Stimulated activated CD8-positive, alpha-beta memory T cell treated with anti-CD3 and anti-CD28 coated beads, Interleukin-4, amount 100 ng/mL, for 4 hours (primary cell): ENCODE measurements around the gene FGF8.

Experiments used
- DNase-seq, 2 donors: peaks; one replicate each; pipeline ENCODE4 v3.0.0-alpha.2; 2020; ENCODE audit warnings: low read depth in 2 of 2, low spot score in 1 of 2

Gene FGF8

DNA sequence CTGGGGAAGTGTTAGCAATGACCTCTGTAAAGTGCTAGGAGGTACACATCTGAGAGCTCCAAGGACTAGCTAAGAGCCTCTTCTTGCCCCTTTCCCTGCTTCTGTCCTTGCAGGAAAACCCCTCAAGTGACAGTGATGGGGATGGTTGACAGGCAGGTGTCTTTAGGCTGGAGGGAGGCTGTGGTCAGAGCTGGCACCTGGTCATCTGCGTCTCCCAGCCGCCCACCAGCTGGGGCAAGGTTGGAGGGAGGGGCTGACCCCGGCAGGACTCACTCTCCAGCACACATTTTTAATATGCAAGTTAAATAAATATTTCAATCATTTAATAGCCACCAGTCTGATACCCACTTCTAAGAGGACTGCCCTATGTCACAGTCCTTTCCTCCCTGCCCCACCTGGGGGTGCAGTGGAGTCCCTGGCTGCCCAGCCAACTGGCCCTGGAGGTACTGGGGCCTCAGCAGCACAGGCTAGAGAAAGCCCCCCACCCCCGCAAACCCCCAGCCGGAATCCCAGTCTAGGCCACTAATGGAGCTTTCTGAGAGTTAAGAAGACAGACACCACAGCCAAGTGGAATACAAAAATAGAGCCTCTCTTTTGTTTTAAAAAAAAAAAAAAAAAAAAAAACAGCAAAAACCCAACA, 6.3 kb downstream of the FGF8 start:
- DNase-seq, result no peak

DNA sequence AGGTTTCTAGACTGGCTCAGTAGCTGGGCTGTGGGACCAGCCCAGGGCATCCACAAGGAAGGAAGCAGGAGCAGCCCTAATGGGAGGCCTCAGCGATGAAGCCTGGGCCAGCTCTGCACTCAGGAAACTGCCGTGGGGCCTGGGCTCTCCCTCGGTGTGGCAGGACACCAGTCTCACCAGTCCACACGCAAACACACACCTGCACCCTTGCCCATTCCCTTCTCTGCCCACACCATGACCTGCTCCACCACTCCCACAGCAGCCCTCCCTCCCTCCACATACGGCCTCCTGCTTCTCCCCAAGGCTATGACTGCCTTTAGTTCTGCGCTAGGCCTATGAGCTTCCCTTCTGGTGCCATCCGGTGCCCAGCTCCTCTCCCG, 7.1 kb downstream of the FGF8 start:
- DNase-seq, result no peak

DNA sequence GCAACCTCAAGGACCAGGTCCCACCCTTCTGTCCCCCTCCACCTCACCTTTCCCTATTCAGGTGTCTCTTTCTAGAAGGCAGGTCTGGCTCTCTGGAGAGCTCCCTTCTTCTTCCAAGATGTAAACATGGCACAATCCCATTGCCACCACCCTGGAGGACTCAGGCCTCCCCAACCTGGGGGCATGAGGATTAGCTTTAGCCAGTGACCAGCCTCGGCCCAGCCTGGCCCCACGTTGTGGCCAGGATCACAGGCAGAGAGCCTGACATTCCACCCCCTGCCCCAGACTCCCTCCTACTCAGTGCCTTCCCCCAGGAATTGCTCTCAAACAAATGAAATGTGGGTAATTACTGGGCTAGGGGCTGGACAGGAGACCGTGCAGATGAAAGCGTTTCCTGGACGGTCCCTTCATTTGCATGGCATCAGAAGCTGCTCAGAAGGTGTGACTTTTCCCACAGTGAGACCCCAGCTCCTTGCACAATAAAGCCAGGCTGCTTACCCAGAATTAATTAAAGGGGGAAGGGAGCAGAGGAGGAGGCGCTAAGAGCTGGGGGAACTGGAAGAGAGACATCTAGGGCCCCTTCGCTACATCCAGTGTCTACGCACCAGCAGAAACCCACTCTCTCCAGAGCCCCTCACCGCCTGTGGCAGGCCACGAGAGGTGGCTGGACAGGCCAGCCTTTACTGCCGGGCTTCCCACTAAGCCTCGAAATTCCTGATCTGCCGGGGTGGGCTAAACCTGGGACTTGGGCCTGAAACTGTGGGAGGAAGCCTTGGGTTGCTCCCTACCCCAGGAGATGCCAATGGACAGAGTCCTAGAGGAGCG, 7.7 kb downstream of the FGF8 start:
- no peak for DNase-seq

DNA sequence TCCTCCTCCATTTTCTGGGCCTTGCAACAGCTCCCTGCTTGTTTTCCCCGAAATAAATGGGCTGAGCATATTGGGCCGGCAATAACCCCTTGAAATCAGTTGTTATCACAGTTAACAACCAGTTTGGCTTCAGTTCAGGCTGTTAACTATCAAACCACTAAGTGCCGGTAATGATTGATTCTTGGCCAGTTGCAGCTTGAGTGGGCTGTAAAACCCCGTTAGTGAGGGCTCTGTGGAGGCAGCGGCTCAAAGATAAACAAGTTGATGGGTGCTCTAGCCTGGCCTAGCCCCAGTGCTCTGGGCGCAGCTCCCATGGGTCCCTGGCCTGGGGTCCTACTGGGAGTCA, 8.3 kb downstream of the FGF8 start:
- DNase-seq, result no peak

DNA sequence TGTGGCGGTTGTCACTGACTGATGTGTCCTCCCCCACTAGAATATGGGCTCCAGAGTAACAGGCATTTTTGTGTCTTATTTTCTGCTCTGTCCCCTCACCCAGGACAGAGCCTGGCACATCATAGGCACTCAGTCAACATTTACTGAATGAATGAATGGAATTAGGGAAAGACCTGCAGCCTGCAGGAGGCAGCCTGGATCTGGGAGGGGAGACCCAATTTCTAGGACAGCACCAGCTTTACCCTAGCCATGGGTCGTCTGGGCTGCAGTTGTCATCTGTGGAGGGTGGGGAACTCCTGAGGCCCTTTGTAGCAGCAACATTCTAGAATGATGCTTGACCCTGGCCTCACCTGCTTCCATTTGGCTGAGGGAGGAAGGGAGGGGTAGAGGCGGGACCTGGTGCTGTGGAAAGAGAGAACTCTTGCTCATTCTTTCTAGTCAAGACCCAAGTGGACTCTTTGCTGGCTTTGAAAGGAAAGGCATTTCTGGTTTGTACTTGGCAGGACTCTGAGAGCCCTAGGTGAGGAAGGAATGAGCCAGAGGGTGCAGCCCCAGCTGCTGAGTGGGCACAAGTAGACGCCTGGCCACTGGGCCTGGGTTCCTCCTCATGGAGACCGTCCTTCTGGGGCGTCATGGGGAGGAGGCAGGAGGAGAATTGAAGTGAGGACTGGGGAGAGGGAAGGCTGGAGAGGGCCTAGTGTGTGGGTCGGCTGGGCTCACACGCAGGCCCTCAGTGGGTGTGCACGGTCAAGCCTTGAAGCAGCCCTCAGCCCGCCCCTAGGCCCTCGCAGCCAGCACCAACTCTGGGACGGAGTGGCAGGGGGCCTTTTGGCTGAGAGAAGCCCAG, 8.9 kb downstream of the FGF8 start:
- DNase-seq, result no peak

DNA sequence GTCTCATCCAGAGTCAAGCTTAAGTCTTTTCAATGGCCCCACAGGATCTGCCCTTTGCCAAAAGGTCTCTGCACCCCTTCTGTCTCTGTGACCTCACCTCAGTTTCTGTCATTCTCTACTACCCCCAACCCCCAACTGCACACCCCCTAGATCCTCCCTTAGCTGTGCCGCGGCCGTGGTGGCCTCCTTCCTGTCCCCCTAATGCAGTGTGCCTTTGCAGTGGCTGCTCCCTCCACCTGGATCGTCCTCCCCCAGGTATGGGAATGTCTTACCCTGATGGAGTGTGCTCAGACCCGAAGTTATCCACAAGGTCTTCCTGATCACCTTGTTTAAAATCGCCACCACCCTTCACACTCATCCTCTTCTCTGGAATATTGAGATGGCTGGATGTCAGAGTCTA, 9.6 kb downstream of the FGF8 start:
- no peak for DNase-seq

DNA sequence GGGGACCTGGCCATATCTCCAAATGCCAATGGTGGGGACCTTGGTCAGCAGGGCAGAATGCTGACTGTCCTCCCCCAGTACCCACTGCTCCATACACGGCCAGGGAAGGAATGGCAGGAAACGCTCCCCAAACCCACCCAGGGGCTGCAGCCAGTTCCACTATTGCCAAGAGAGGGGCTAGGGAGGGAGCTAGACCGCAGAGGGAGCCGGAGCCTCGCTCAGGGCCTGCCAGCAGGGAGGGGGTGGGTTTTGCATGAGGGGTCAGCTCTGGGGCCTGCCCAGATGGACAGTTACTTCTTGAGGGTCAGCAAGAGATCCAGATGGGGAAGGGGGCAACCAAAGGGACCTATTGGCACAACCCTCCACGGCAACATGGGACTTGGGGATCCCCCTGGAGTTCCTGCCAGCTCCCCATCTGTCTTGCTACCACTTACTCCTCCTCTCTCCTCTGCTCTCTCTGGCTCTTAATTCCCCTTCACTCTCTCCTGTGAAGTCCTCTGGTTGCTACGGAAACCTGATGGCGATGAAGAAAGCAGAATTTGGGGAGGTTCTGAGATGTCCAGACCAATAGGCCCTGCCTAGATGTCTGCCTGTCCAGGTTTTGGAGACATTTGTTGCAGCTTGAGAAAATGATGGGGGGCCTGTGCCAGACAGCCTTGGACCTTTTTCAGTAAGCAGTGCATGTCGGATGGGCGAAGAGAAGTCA, 12.6 kb downstream of the FGF8 start:
- DNase-seq, result no peak

DNA sequence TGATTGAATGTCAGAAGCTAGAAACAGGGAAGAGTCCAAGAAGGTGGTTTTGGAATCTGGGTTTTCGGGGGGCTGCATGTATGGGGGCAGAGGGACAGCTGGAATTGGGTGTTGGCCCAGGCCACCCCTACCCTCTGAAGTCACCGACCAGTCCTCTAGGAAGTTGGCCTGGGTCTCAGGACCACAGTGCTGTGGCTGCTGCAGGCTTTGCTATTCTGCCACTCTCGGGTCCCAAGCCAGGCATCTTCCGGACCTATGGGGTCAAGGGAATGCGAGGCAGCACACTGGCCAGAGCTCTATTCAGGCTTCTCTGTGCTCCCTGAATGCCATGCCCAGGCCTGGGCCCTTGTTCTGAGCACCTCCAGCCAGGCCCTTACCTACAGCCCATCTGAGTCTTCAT, 13.2 kb downstream of the FGF8 start:
- no peak for DNase-seq

DNA sequence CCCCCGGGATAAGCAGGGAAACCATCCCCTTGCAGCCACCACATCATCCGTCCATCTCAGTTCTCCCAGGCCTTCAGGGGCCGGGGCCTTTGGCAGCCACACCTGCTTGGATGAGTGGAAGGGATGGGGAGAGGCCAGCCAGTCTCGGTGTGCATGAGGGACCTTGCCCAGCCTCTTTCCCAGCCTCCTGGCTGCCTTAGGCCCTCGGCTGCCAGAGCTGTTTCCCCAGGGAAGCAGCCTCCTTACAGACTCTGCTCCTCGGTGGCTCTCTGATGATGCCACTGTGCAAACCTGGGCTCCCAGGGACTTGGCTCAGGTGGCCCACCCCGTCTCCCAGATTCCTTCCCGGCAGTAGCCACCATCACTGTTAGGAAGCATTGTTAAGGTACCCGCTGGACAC, 14.7 kb downstream of the FGF8 start:
- no peak for DNase-seq

DNA sequence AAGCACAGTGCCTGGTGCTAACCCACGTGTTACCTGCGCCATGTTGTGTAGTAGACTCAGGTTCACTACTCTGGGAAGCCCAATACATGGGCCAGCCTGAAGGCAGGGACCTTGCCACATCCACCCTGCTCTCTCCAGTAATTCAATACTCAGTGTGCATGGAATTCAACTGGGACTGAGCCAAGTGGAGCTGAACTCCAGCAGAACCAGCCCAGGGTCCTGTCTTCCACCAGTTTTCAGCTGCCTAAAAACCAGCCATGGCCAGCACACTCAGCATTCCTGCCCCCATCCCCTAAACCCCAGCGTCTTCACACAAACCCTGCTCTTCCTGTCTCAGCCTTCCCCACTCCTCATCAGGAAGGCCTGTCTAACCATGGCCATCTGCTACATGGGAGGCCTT, 15.4 kb downstream of the FGF8 start:
- no peak for DNase-seq

DNA sequence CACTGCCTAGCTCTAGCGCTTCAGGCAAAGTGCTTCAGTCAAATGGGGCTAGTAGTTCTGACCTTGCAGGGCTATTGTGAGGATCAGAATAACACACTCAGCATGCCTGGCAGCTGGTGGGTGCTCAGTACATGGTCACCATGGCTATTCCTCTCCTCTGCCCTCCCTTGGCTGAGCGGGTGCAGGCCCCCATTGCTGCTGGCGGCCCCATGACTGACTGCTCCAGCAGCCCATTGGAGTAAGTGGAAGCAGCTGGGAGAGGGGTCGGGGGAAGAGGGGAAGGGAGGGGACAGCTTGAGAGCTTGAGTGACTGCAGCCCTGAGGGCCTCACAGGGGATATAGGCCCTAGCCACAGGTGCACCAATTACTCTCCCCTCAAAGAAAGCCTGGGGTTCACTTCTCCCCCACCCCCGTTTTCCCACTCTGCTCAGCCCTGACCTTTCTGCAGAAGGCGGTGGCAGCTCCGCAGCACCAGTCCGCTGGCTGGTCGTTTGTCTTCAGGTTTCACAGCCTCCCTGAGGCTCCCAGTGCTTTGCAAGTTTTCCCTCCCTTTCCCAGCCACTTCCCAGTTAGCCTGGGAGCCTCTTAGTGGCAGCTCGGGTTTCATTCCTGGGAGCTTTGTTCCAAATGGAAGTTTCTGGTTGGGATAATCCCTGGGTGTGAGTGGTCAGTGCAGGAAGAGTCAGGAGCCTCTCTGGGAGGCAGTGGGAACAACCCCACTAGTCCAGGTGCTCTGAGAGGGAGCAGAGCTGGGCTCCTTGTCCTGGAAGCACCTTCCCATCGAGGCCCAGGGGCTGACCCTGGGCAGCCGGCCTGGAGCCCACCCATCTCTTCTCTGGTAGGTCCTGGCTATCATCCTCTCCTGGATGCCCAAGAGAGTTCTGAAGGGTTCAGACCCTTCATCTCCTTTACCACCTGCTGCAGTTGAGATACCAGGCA, 16.3 kb downstream of the FGF8 start:
- DNase-seq, result no peak

DNA sequence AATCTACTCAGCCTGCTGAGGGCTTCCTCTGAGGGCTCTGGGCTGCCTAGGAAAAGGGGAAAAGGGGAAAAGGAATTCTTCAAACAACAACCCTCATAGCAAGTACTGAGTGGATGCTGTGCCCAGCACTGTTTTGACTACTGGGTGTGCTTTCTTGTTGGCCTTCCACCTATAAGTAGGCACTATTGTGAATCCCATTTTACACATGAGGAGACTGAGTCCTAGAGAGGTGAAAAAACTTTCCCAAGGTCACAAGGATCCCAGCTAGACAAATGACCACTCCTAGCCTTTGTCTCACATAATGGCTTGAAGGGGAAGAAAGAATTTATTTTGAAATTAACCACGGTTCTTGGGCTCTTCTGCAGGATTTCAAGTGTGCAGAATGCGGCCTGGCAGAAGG, 17.1 kb downstream of the FGF8 start:
- DNase-seq, result no peak

DNA sequence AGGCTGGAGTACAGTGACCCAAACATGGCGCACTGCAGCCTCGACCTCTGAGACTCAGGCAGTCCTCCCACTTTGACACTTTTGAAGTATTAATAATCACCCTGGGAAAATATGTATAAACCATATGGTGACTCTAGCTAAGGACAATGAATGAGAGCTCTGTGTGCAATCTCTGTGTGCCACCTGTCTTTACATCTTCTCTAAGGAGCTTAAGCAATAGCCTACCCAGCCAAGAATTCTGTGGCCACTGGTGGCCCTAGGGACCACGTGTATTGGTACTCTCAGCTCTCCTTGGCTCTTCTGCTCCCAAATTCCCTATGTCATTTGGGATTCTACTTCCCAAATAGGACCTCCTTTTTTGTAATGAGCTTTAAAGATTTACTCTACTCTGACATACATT, 23.7 kb downstream of the FGF8 start:
- DNase-seq, result no peak

DNA sequence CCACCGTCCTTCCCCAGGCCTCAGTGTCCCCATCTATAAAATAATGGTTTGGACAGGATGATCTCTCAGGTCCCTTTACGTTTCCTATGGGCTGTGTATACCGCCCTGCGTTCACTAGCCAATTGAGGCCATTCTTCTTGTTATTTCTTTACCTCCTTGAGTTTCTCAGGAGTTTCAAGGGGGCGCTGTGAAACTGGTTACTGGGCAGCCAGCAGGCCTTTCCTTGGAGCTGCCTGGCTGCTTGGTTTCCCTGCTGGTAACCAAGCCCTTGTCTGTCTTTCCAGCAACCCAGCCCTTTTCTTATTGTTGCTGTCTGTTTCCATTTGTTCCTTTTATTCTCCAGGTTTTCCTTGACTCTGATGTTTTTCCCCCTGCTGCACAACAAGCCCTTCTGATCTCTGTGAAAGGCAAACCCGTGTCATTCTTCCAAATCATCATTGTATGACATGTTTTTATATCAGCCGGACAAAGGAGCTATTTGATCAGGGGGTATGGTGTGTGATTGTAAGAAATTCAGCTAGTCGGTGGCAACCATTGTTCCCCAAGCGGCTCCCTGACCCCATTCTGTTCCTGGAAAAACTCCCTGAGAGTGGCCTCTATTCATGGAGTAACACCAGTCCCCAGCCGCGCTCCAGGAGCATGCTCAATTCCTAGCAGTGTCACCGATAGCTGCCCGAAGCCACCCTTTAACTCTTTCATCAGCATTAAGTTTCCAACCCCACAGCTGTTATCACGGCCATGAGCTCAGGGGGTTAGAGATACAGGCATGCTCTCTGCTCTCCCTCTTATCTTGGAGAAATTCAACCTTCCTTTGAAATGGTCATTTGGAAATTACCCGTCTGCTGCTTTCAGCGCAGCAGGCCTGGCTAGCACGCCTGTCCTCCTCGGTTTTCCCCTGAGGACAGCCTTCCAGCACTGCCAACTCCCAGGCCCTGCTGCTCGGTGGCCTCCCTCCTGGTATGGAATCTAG, 26.6 kb downstream of the FGF8 start:
- no peak for DNase-seq

DNA sequence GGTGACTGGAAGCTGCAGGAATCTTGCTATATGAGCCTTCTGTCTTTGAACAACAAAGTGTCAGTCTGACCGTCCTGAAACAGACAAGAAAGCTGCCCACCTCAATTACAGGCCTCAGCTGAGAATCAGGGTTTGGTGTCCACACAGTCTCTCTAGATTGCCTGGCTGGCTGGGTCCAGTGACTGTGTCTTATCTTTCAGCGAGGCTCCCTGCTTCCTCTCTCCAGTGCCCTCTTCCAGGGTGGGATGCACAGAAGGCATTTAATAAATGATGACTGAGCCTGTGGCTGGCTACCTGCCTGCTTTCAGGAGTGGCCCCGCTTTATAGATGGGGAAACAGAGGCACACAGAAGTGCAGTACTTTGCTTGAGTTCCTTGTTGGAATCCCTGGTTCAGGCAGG, 27.4 kb downstream of the FGF8 start:
- DNase-seq, result no peak

DNA sequence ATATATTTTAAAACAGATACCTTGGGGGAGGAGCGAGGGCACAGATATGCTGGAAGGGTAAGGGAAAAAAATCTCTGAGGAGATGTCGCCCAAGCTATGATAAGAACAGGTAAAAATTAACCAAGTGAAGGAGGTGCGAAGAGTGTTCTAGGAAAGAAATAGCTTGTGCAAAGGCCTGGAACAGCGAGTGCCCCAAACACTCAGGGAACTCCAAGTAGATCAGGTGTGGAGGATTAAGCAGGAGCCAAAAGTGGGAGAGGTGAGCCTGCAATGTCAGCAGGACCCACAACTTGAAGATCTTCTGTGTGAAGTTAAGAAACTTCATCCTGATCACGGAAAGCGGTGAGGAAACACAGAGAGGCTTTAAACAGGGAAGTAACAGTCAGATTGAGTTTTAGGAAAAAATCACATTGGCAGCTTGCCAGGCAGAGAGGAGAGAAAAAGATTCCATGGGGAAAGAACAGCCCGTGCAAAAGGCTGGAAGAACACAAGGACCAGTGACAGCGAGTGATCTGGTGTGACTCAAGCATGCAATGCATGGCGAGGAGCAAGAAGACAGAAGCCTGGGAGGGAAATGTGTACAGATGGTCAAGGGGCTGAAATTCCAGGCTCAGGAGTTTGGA, 30.7 kb downstream of the FGF8 start:
- DNase-seq, result no peak

DNA sequence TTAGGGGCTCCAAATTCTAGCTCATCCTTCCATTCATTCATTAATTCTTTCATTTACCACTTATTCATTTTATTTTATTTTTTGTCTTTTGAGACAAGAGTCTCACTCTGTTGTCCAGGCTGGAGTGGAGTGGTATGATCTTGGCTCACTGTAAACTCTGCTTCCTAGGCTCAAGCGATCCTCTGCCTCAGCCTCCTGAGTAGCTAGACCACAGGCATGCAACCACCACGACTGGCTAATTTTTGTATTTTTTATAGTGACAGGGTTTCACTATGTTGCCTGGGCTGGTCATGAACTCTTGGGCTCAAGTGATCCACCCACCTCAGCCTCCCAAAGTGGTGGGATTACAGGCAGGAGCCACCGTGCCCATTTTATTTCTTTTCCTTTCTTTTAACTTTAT, 31.6 kb downstream of the FGF8 start:
- no peak for DNase-seq

DNA sequence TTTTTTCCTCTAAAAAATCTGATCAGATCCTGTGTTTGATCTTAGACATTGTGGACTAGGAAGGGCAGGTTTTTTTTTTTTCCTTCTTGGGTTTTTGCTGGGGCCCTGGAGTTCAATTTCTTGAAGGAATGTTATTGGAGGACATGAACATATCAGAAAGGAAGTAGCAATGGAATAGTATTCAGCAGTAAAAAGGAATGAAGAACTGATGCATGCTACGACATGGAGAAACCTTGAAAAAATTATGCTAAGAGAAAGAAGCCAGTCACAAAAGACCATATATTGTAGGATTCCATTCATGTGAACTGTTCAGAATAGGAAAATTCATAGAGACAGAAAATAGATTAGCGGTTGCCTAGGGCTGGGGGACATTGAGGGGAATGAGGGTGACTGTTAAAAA, 34.0 kb downstream of the FGF8 start:
- DNase-seq, result no peak

DNA sequence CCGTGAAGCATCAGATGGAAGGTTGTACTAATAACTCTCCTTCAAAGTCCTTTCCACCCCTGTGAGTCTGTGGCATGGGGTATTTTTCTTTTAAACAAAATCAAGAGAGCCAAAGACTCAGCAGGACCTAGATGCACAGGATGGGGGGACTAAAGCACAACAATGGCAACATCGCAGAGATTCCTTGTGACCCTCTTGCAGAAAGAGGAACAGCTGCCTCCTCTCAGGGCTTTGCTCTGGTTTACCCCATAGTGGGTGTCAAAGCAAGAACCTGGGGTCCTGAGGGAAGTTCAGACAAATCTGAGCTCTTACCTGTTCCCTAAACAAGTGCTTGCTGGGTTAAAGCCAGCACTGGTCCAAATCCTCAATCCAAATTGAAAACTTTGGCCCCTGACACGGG, 39.2 kb downstream of the FGF8 start:
- DNase-seq, result no peak
